CD4-positive, alpha-beta T cell (primary cell): ENCODE data around the gene ATP2B3. TPM values are rescaled to one million over a fixed set of nuclear protein-coding genes. Genes with fewer than 3 reads are reported as not detected.

ENCODE experiments used
- ATAC-seq: fragments of 200-7000 bp; cut with Tn5 transposase; one replicate; pipeline ENCODE4 v1.10.0; 2022; ENCODE audit warnings: mild to moderate bottlenecking; ENCODE audit not compliant: poor library complexity
- CTCF ChIA-PET: fragments of 350-600 bp; sonication (Branson Sonifier 250); formaldehyde crosslinking; loops from one replicate; lab custom pipeline; 2021; ENCODE audit warnings: antibody characterized with exemption, inconsistent platforms; lab: Charles Lee
- POLR2A ChIA-PET: fragments of 350-600 bp; sonication (Branson Sonifier 250); formaldehyde crosslinking; loops from one replicate; lab custom pipeline; 2021; ENCODE audit warnings: antibody characterized with exemption, inconsistent platforms; lab: Charles Lee
- DNase-seq, 14 experiments: peaks; one replicate each; pipeline ENCODE4 v3.0.0-alpha.2; 2013 to 2020; ENCODE audit warnings: mixed read lengths in 2 of 14
- H3K27ac ChIP-seq, 2 donors: one replicate each; pipeline versions ENCODE4 v1.5.1 to v1.7.0; 2013; ENCODE audit warnings: low read length in 2 of 2, low read depth in 1 of 2, mild to moderate bottlenecking in 1 of 2
- H3K27me3 ChIP-seq, 2 experiments: 1 replicate in 1 of 2; 2 replicates in 1 of 2; pipeline versions ENCODE4 v1.6.1 to v1.7.0; 2013; ENCODE audit warnings: low read length in 2 of 2, control low read depth in 1 of 2, mild to moderate bottlenecking in 1 of 2, moderate library complexity in 1 of 2; ENCODE audit not compliant: insufficient read depth in 2 of 2, control insufficient read depth in 1 of 2
- H3K36me3 ChIP-seq: one replicate; pipeline ENCODE4 v1.6.1; 2013; ENCODE audit warnings: low read length, control low read depth; ENCODE audit not compliant: insufficient read depth
- H3K4me1 ChIP-seq: one replicate; pipeline ENCODE4 v1.6.1; 2013; ENCODE audit warnings: low read length, control low read depth; ENCODE audit not compliant: insufficient read depth
- H3K4me3 ChIP-seq: one replicate; pipeline ENCODE4 v1.5.1; 2013; ENCODE audit warnings: mild to moderate bottlenecking, low read length, moderate library complexity
- H3K9me3 ChIP-seq, 2 experiments: 1 replicate in 1 of 2; 2 replicates in 1 of 2; pipeline versions ENCODE4 v1.6.1 to v1.7.0; 2013; ENCODE audit warnings: low read length in 2 of 2, mild to moderate bottlenecking in 2 of 2, control low read depth in 1 of 2, moderate library complexity in 1 of 2; ENCODE audit not compliant: control insufficient read depth in 1 of 2, insufficient read depth in 1 of 2
- H3K27ac Mint-ChIP-seq: one replicate; pipeline ENCODE4 v1.8.0; 2020; ENCODE audit warnings: mixed read lengths
- H3K27me3 Mint-ChIP-seq: one replicate; pipeline ENCODE4 v1.8.0; 2021; ENCODE audit warnings: mixed read lengths
- H3K36me3 Mint-ChIP-seq: one replicate; pipeline ENCODE4 v1.8.0; 2021; ENCODE audit warnings: low read depth, mixed read lengths
- H3K4me1 Mint-ChIP-seq: one replicate; pipeline ENCODE4 v1.8.0; 2021; ENCODE audit warnings: low read depth, mixed read lengths
- H3K4me3 Mint-ChIP-seq: one replicate; pipeline ENCODE4 v1.8.0; 2020; ENCODE audit warnings: mild to moderate bottlenecking, mixed read lengths
- H3K9me3 Mint-ChIP-seq: one replicate; pipeline ENCODE4 v1.8.0; 2020; ENCODE audit warnings: mixed read lengths
- CTCF ChIP-seq: fragments of 200-600 bp; IDR thresholded peaks from one replicate; pipeline ENCODE4 v1.8.0; 2022; ENCODE audit warnings: antibody characterized with exemption, mild to moderate bottlenecking
- intact Hi-C, 2 experiments: fragments of 100-400 bp; cut with DNase I in 1 of 2; cut with micrococcal nuclease in 1 of 2; formaldehyde crosslinking; loops; one replicate each; pipeline versions ENCODE4 v1.15.1 to v1.9.0; 2023 to 2025; cut with DNase I, micrococcal nuclease
- total RNA-seq, 174 experiments: library from RNA in 2 of 174; stranded (reverse) in 2 of 174; gene quantifications; one replicate each; pipeline ENCODE4 v1.2.3 and lab custom pipeline; 2021 to 2026

ATP2B3 gene
- total RNA-seq, 2 experiments from 2014 or later = not detected

- no peaks in the 10 kb centered on the region for H3K36me3 ChIP-seq
- H3K4me1 ChIP-seq = no peaks in the 10 kb centered on the region
- POLR2A ChIA-PET = no interaction called here
- no peak overlapping the region for H3K4me3 Mint-ChIP-seq
- no peaks in the 10 kb centered on the region for H3K9me3 ChIP-seq
- H3K27me3 Mint-ChIP-seq = peaks cover 2% of the 10 kb centered on the region
- no peaks in the 10 kb centered on the region for H3K36me3 Mint-ChIP-seq
- no peaks in the 10 kb centered on the region for H3K9me3 Mint-ChIP-seq
- intact Hi-C loops = no loop called here
- H3K4me3 ChIP-seq = no peak overlapping the region
- no peak overlapping the region for H3K27ac ChIP-seq
- no peaks in the 10 kb centered on the region for H3K27me3 ChIP-seq
- CTCF ChIA-PET = no interaction called here
- DNase-seq (no peak), ATAC-seq (no peak)
- no peak overlapping the region for H3K27ac Mint-ChIP-seq
- no peak for TF ChIP-seq CTCF
- no peaks in the 10 kb centered on the region for H3K4me1 Mint-ChIP-seq
Measured at GRCh38 chrX:153533091-153533490, 15.6 kb downstream of the ATP2B3 start.

- peaks cover 4% of the 10 kb centered on the region for H3K4me1 ChIP-seq
- Mint-ChIP-seq H3K27ac (no peak overlapping the region), H3K4me1 (no peaks in the 10 kb centered on the region), H3K36me3 (no peaks in the 10 kb centered on the region), H3K9me3 (no peaks in the 10 kb centered on the region), H3K4me3 (no peak overlapping the region), H3K27me3 (no peaks in the 10 kb centered on the region)
- no peak overlapping the region for H3K27ac ChIP-seq
- H3K36me3 ChIP-seq = no peaks in the 10 kb centered on the region
- H3K9me3 ChIP-seq = no peaks in the 10 kb centered on the region
- CTCF ChIA-PET = no interaction called here
- intact Hi-C loops = loop anchor here in 1 of 2 experiments (5.0 kb wide), 1 partner anchor 130 kb away; no protein-coding TSS in a partner anchor
- ATAC-seq (no peak), DNase-seq (no peak)
- POLR2A ChIA-PET = no interaction called here
- H3K27me3 ChIP-seq = no peaks in the 10 kb centered on the region
- H3K4me3 ChIP-seq = no peak overlapping the region
- no peak for TF ChIP-seq CTCF
Measured at GRCh38 chrX:153537080-153537479, 19.6 kb downstream of the ATP2B3 start.

- intact Hi-C loops = loop anchor here (2.0 to 5.0 kb wide), 2 partner anchors 129 to 130 kb away; no protein-coding TSS in a partner anchor
- TF ChIP-seq CTCF = no peak
- DNase-seq (no peak), ATAC-seq (no peak)
- no peaks in the 10 kb centered on the region for H3K36me3 Mint-ChIP-seq
- ChIA-PET CTCF (no interaction called here), POLR2A (no interaction called here)
- no peaks in the 10 kb centered on the region for H3K27me3 Mint-ChIP-seq
- Histone ChIP-seq H3K27ac (no peak overlapping the region), H3K4me3 (no peak overlapping the region), H3K36me3 (no peaks in the 10 kb centered on the region), H3K27me3 (no peaks in the 10 kb centered on the region), H3K4me1 (peaks cover 4% of the 10 kb centered on the region), H3K9me3 (no peaks in the 10 kb centered on the region)
- H3K4me1 Mint-ChIP-seq = no peaks in the 10 kb centered on the region
- no peaks in the 10 kb centered on the region for H3K9me3 Mint-ChIP-seq
- no peak overlapping the region for H3K4me3 Mint-ChIP-seq
- no peak overlapping the region for H3K27ac Mint-ChIP-seq
Measured at GRCh38 chrX:153537526-153538295, 20.3 kb downstream of the ATP2B3 start.
